Endothelial cell of umbilical vein (primary cell): ENCODE measurements around the gene C12orf76. TPM values are rescaled to one million over a fixed set of nuclear protein-coding genes. Genes with fewer than 3 reads are reported as not detected.

ENCODE experiments used
- BruUV-seq: library from RNA; stranded (reverse); fragments of 400-500 nt; replicated peaks from 2 replicates; lab custom pipeline; 2021; lab: Mats Ljungman, UMichigan
- CTCF ChIA-PET: fragments of 300-600, 350-600 bp; sonication (Branson Sonifier 250); formaldehyde crosslinking; loops from one replicate; lab custom pipeline; 2021; ENCODE audit warnings: antibody characterized with exemption, inconsistent platforms; lab: Charles Lee
- POLR2A ChIA-PET: fragments of 300-600, 350-600 bp; sonication (Branson Sonifier 250); formaldehyde crosslinking; loops from one replicate; lab custom pipeline; 2021; ENCODE audit warnings: antibody characterized with exemption, inconsistent platforms; lab: Charles Lee
- DNase-seq: peaks from one replicate; pipeline ENCODE4 v3.0.0-alpha.2; 2011; ENCODE audit warnings: low read depth, low spot score
- FAIRE-seq: peaks from 2 replicates; lab custom pipeline; 2011; peaks lifted over from hg19 to GRCh38; lab: Jason Lieb, UNC
- H2AFZ ChIP-seq: 2 replicates; pipeline ENCODE4 v1.6.0; 2012; ENCODE audit warnings: low read depth, low read length, control low read depth, inconsistent platforms
- H3K27ac ChIP-seq: 2 replicates; pipeline ENCODE4 v1.5.1; 2011; ENCODE audit warnings: low read depth, mild to moderate bottlenecking, control low read depth, low read length, moderate library complexity; ENCODE audit not compliant: insufficient read depth
- H3K27me3 ChIP-seq, 2 experiments: 2 replicates each; pipeline versions ENCODE4 v1.6.0 to v1.6.1; 2011; ENCODE audit warnings: low read length in 2 of 2, mixed read lengths in 1 of 2; ENCODE audit not compliant: control insufficient read depth in 2 of 2, insufficient read depth in 2 of 2
- H3K36me3 ChIP-seq, 2 experiments: 2 replicates in 1 of 2; 3 replicates in 1 of 2; pipeline ENCODE4 v1.5.1; 2011; ENCODE audit warnings: low read length in 2 of 2, mild to moderate bottlenecking in 1 of 2, moderate library complexity in 1 of 2; ENCODE audit not compliant: control insufficient read depth in 2 of 2, insufficient read depth in 2 of 2; ENCODE audit errors: extremely low read depth in 1 of 2
- H3K4me1 ChIP-seq: 3 replicates; pipeline ENCODE4 v1.5.1; 2011; ENCODE audit warnings: mild to moderate bottlenecking, low read length; ENCODE audit not compliant: control insufficient read depth, insufficient read depth; ENCODE audit errors: extremely low read depth
- H3K4me2 ChIP-seq: 2 replicates; pipeline ENCODE4 v1.6.1; 2011; ENCODE audit warnings: low read length, control low read depth, mixed read lengths; ENCODE audit not compliant: insufficient read depth
- H3K4me3 ChIP-seq, 3 experiments: fragments of 200-600 bp in 1 of 3; sonication (generic), shearing (Covaris generic) in 1 of 3; replicated peaks in 1 of 3; 2 replicates each; pipeline ENCODE4 v1.5.1; 2011 to 2016; ENCODE audit warnings: control low read depth in 3 of 3, low read length in 3 of 3, mild to moderate bottlenecking in 2 of 3, inconsistent platforms in 1 of 3, low read depth in 1 of 3, moderate library complexity in 1 of 3; ENCODE audit not compliant: insufficient read depth in 1 of 3
- H3K79me2 ChIP-seq: 2 replicates; pipeline ENCODE4 v1.6.0; 2012; ENCODE audit warnings: low read length, inconsistent platforms; ENCODE audit not compliant: control insufficient read depth, insufficient read depth
- H3K9ac ChIP-seq: replicated peaks from 2 replicates; pipeline ENCODE3; 2011; ENCODE audit warnings: low read length, control low read depth; ENCODE audit not compliant: insufficient read depth; ENCODE audit errors: extremely low read depth
- H3K9me1 ChIP-seq: replicated peaks from 3 replicates; pipeline ENCODE4 v1.6.0; 2011; ENCODE audit warnings: mild to moderate bottlenecking, low read length; ENCODE audit not compliant: control insufficient read depth, insufficient read depth; ENCODE audit errors: extremely low read depth
- H3K9me3 ChIP-seq: replicated peaks from 2 replicates; pipeline ENCODE4 v1.5.1; 2012; ENCODE audit warnings: low read length, inconsistent platforms; ENCODE audit not compliant: control insufficient read depth, insufficient read depth
- H4K20me1 ChIP-seq: replicated peaks from 2 replicates; pipeline ENCODE3; 2011; ENCODE audit warnings: mild to moderate bottlenecking, low read length; ENCODE audit not compliant: control insufficient read depth, insufficient read depth; ENCODE audit errors: extremely low read depth
- CTCF ChIP-seq, 2 donors: IDR thresholded peaks; 1 replicate in 1 of 2; 2 replicates in 1 of 2; pipeline ENCODE4 v1.5.1; 2011; ENCODE audit warnings: low read length in 2 of 2, mild to moderate bottlenecking in 2 of 2, moderate library complexity in 2 of 2, control low read depth in 1 of 2, inconsistent platforms in 1 of 2, low read depth in 1 of 2; ENCODE audit not compliant: insufficient read depth in 1 of 2; ENCODE audit errors: extremely low read depth in 1 of 2
- EZH2 ChIP-seq: IDR thresholded peaks from 2 replicates; pipeline ENCODE4 v1.6.1; 2012; ENCODE audit warnings: borderline replicate concordance, low read depth, mild to moderate bottlenecking, moderate library complexity, low read length, inconsistent platforms; ENCODE audit not compliant: severe bottlenecking
- FOS ChIP-seq: IDR thresholded peaks from 2 replicates; pipeline ENCODE4 v1.6.1; 2011; ENCODE audit warnings: mild to moderate bottlenecking, low read length, moderate library complexity, borderline replicate concordance; ENCODE audit not compliant: insufficient read depth
- GATA2 ChIP-seq: IDR thresholded peaks from 2 replicates; pipeline ENCODE4 v1.7.0; 2011; ENCODE audit warnings: low read depth, mild to moderate bottlenecking, moderate library complexity, mixed read lengths, low read length; ENCODE audit not compliant: insufficient read length, insufficient read depth
- JUN ChIP-seq: IDR thresholded peaks from 2 replicates; pipeline ENCODE4 v1.6.1; 2011; ENCODE audit warnings: borderline replicate concordance, low read depth; ENCODE audit not compliant: insufficient read length, insufficient read depth
- MAX ChIP-seq: IDR thresholded peaks from 2 replicates; pipeline ENCODE4 v1.6.1; 2011; ENCODE audit not compliant: insufficient read depth, insufficient read length
- MYC ChIP-seq: IDR thresholded peaks from one replicate; pipeline ENCODE4 v1.6.1; 2011; ENCODE audit warnings: mild to moderate bottlenecking, low read depth, low read length
- POLR2A ChIP-seq: IDR thresholded peaks from 2 replicates; pipeline ENCODE4 v1.6.1; 2012; ENCODE audit warnings: low read depth, mild to moderate bottlenecking, control low read depth, low read length
- POLR2AphosphoS5 ChIP-seq: IDR thresholded peaks from 2 replicates; pipeline ENCODE4 v1.6.1; 2012; ENCODE audit warnings: low read depth, mild to moderate bottlenecking, control low read depth, low read length, moderate library complexity; ENCODE audit not compliant: insufficient read depth
- dilution Hi-C: fragments of 300-500 bp; cut with MboI; formaldehyde crosslinking; loops from one replicate; pipeline ENCODE4 v1.15.0; 2019; ENCODE audit warnings: low sequenced_read_pairs; ENCODE audit not compliant: extremely low pct_ligation_motif_present
- intact Hi-C: fragments of 100-400 bp; cut with micrococcal nuclease; formaldehyde crosslinking; loops from one replicate; pipeline ENCODE4 v1.10.0; 2022
- polyA plus RNA-seq, 4 experiments: library from polyadenylated mRNA; depleted of rRNA in 3 of 4; stranded (reverse) in 3 of 4; unstranded in 1 of 4; fragments of >200 nt; gene quantifications; 2 replicates each; pipeline versions ENCODE4 v1.2.1 to v1.2.3, GENCODE V29; 2011 to 2012; ENCODE audit warnings: missing spikeins in 1 of 4
- total RNA-seq: library from RNA; stranded (reverse); gene quantifications from 2 replicates; pipeline ENCODE4 v1.2.3, GENCODE V29; 2021

Gene C12orf76
- total and polyA plus RNA-seq, 2 donors (not counting 3 experiments of a cell fraction or from before 2014, with no cell fraction given): 13.4 to 17.1 TPM

GRCh38 chr12:110074089-110074488 lies 25.8 kb upstream of the C12orf76 start:
- no peak overlapping the region for H3K27ac ChIP-seq
- H3K4me2 ChIP-seq: no peak overlapping the region
- no peak overlapping the region for H2AFZ ChIP-seq
- no peaks in the 10 kb centered on the region for H3K9me1 ChIP-seq
- peaks cover 4% of the 10 kb centered on the region for H3K4me1 ChIP-seq
- H3K79me2 ChIP-seq: no peaks in the 10 kb centered on the region
- no peak overlapping the region for H3K4me3 ChIP-seq
- H3K9me3 ChIP-seq: no peaks in the 10 kb centered on the region
- no TSS peak for BruUV-seq
- TF ChIP-seq POLR2AphosphoS5: no peak
- no peak for TF ChIP-seq FOS
- no peak for TF ChIP-seq JUN
- no peak for TF ChIP-seq GATA2
- no peak for TF ChIP-seq EZH2
- no peak for TF ChIP-seq MAX
- TF ChIP-seq CTCF (IDR thresholded peaks at IDR 0.05; ENCODE audit: extremely low read depth in 1 of 2, insufficient read depth in 1 of 2, low read depth in 1 of 2, low read length in 2 of 2): no peak
- TF ChIP-seq POLR2A: no peak
- TF ChIP-seq MYC: no peak
- H3K9ac ChIP-seq: no peak overlapping the region
- intact Hi-C loops (no loop called here), dilution Hi-C loops (no loop called here)
- no peaks in the 10 kb centered on the region for H4K20me1 ChIP-seq
- ChIA-PET CTCF (no interaction called here), POLR2A (no interaction called here)
- no peaks in the 10 kb centered on the region for H3K27me3 ChIP-seq
- no peak for FAIRE-seq
- H3K36me3 ChIP-seq: no peaks in the 10 kb centered on the region
- no peak for DNase-seq
